ENCODE results near the gene CPD. TPM values are rescaled to one million over a fixed set of nuclear protein-coding genes. Genes with fewer than 3 reads are reported as not detected.

Gene CPD
- polyA plus RNA-seq, 2 of the 4 experiments (the other 2 are of a cell fraction), result 22.4 to 83.3 TPM

GRCh38 chr17:30336369-30337171 lies 42.2 kb upstream of the CPD start:
- Histone ChIP-seq H3K27ac (peak overlapping the region; percentile 3 to 36; a peak in 3 of 6 replicates), H3K4me3 (no peak overlapping the region), H3K4me2 (0 out of 3 replicates have a peak overlapping the region, but pooled peaks have one; percentile 1), H3K4me1 (peaks cover 38% of the 10 kb centered on the region), H3K9me3 (no peaks in the 10 kb centered on the region)
- POLR2A ChIA-PET, result interaction anchor here (0.8 to 1.0 kb wide), 2 partner anchors 220 to 232 kb away, joined by 3 to 4 read pairs; partner anchors contain the start of gene NSRP1
- FAIRE-seq, result peak; percentile 65
- WGBS (ENCODE audit: missing lambda C conversion rate), result 11% methylated on average over 8 of the region's 8 CpGs
- TF ChIP-seq RFX5 (IDR thresholded peaks at IDR 0.05), result peak; percentile 51; the same call in 1 of the 2 replicates
- peak; percentile 11; the same call in 1 of the 2 replicates for TF ChIP-seq KDM1A (IDR thresholded peaks at IDR 0.05; ENCODE audit: low read depth)
- 0 out of 2 replicates have a peak, but pooled peaks have one; percentile 49 for TF ChIP-seq ZSCAN20 (CRISPR knock-in tag; IDR thresholded peaks at IDR 0.05)
- TF ChIP-seq EHF (CRISPR knock-in tag; IDR thresholded peaks at IDR 0.05), result peak; percentile 35; the same call in 1 of the 2 replicates
- TF ChIP-seq, protein P1, sequence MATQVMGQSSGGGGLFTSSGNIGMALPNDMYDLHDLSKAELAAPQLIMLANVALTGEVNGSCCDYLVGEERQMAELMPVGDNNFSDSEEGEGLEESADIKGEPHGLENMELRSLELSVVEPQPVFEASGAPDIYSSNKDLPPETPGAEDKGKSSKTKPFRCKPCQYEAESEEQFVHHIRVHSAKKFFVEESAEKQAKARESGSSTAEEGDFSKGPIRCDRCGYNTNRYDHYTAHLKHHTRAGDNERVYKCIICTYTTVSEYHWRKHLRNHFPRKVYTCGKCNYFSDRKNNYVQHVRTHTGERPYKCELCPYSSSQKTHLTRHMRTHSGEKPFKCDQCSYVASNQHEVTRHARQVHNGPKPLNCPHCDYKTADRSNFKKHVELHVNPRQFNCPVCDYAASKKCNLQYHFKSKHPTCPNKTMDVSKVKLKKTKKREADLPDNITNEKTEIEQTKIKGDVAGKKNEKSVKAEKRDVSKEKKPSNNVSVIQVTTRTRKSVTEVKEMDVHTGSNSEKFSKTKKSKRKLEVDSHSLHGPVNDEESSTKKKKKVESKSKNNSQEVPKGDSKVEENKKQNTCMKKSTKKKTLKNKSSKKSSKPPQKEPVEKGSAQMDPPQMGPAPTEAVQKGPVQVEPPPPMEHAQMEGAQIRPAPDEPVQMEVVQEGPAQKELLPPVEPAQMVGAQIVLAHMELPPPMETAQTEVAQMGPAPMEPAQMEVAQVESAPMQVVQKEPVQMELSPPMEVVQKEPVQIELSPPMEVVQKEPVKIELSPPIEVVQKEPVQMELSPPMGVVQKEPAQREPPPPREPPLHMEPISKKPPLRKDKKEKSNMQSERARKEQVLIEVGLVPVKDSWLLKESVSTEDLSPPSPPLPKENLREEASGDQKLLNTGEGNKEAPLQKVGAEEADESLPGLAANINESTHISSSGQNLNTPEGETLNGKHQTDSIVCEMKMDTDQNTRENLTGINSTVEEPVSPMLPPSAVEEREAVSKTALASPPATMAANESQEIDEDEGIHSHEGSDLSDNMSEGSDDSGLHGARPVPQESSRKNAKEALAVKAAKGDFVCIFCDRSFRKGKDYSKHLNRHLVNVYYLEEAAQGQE (IDR thresholded peaks at IDR 0.05), result peak; percentile 73
- peak; percentile 80; the same call in 1 of the 2 replicates for TF ChIP-seq ESRRA (IDR thresholded peaks at IDR 0.05; ENCODE audit: borderline replicate concordance, low read length)
- no peak for TF ChIP-seq HES2 (IDR thresholded peaks at IDR 0.05)
- TF ChIP-seq RAD21 (conservative IDR thresholded peaks at IDR 0.05 in 1 of 2, IDR thresholded peaks at IDR 0.05 in 1 of 2), result peak; percentile 87 to 94
- TF ChIP-seq NR3C1 (IDR thresholded peaks at IDR 0.05), result no peak
- TF ChIP-seq EP300 (IDR thresholded peaks at IDR 0.05), result no peak
- 0 out of 2 replicates have a peak, but pooled peaks have one; percentile 40 for TF ChIP-seq HOXB13 (CRISPR knock-in tag; IDR thresholded peaks at IDR 0.05; ENCODE audit: low read depth)
- no peak for TF ChIP-seq CBX8 (IDR thresholded peaks at IDR 0.05)
- TF ChIP-seq MYC (IDR thresholded peaks at IDR 0.05; ENCODE audit: borderline replicate concordance, low read length), result no peak
- TF ChIP-seq RNF2 (IDR thresholded peaks at IDR 0.05; ENCODE audit: borderline replicate concordance, low read depth), result no peak
- TF ChIP-seq EHMT2 (IDR thresholded peaks at IDR 0.05; ENCODE audit: low read depth), result peak; percentile 99
- peak; percentile 54; the same call in 1 of the 2 replicates for TF ChIP-seq HMGXB4 (CRISPR knock-in tag; IDR thresholded peaks at IDR 0.05; ENCODE audit: borderline replicate concordance)
- TF ChIP-seq, protein P2, sequence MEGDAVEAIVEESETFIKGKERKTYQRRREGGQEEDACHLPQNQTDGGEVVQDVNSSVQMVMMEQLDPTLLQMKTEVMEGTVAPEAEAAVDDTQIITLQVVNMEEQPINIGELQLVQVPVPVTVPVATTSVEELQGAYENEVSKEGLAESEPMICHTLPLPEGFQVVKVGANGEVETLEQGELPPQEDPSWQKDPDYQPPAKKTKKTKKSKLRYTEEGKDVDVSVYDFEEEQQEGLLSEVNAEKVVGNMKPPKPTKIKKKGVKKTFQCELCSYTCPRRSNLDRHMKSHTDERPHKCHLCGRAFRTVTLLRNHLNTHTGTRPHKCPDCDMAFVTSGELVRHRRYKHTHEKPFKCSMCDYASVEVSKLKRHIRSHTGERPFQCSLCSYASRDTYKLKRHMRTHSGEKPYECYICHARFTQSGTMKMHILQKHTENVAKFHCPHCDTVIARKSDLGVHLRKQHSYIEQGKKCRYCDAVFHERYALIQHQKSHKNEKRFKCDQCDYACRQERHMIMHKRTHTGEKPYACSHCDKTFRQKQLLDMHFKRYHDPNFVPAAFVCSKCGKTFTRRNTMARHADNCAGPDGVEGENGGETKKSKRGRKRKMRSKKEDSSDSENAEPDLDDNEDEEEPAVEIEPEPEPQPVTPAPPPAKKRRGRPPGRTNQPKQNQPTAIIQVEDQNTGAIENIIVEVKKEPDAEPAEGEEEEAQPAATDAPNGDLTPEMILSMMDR (IDR thresholded peaks at IDR 0.05), result peak; percentile 99
- TF ChIP-seq HEYL (CRISPR knock-in tag; IDR thresholded peaks at IDR 0.05), result no peak
- TF ChIP-seq SMC3 (IDR thresholded peaks at IDR 0.05), result peak; percentile 81
- TF ChIP-seq RARB (CRISPR knock-in tag; IDR thresholded peaks at IDR 0.05), result no peak
- CTCF ChIA-PET, result interaction anchor here (0.5 to 7.2 kb wide), 73 partner anchors 10 to 698 kb away, joined by 3 to 98 read pairs (median 4); partner anchors contain the start of genes BLMH and GOSR1
- peak; percentile 78 to 82 for ATAC-seq
- DNase-seq (ENCODE audit: low read depth in 1 of 2, low spot score in 1 of 2), result peak; percentile 66 to 88
